Activated B cell treated with CpG ODN at 0.5 μM for 24 hours (primary cell): Measurements from ENCODE around the gene VPS13D. TPM values are rescaled to one million over a fixed set of nuclear protein-coding genes. Genes with fewer than 3 reads are reported as not detected.

Source experiments
- ATAC-seq: fragments of 200-7000 bp; cut with Tn5 transposase; one replicate; pipeline ENCODE4 v1.10.0; 2021; ENCODE audit warnings: low read depth, mild to moderate bottlenecking, moderate library complexity
- CTCF ChIA-PET: fragments of 350-600 bp; sonication (Branson Sonifier 250); formaldehyde crosslinking; loops from one replicate; lab custom pipeline; 2021; ENCODE audit warnings: antibody characterized with exemption; lab: Charles Lee
- POLR2A ChIA-PET: fragments of 350-600 bp; sonication (Branson Sonifier 250); formaldehyde crosslinking; loops from one replicate; lab custom pipeline; 2021; ENCODE audit warnings: antibody characterized with exemption; lab: Charles Lee
- DNase-seq: peaks from one replicate; pipeline ENCODE4 v3.0.0; 2022
- H3K27ac Mint-ChIP-seq: one replicate; pipeline ENCODE4 v1.8.0; 2020; ENCODE audit warnings: mixed read lengths
- H3K27me3 Mint-ChIP-seq: one replicate; pipeline ENCODE4 v1.8.0; 2021; ENCODE audit warnings: mixed read lengths
- H3K36me3 Mint-ChIP-seq: one replicate; pipeline ENCODE4 v1.8.0; 2021; ENCODE audit warnings: low read depth, mixed read lengths
- H3K4me1 Mint-ChIP-seq: one replicate; pipeline ENCODE4 v1.8.0; 2021; ENCODE audit warnings: mixed read lengths
- H3K4me3 Mint-ChIP-seq: one replicate; pipeline ENCODE4 v1.8.0; 2020; ENCODE audit warnings: mild to moderate bottlenecking, mixed read lengths
- H3K9me3 Mint-ChIP-seq: one replicate; pipeline ENCODE4 v1.8.0; 2020; ENCODE audit warnings: mixed read lengths
- CTCF ChIP-seq: fragments of 200-600 bp; IDR thresholded peaks from one replicate; pipeline ENCODE4 v1.8.0; 2022; ENCODE audit warnings: antibody characterized with exemption, mild to moderate bottlenecking
- intact Hi-C: fragments of 100-400 bp; cut with micrococcal nuclease; formaldehyde crosslinking; loops from one replicate; pipeline ENCODE4 v1.15.1; 2024
- total RNA-seq: library from RNA; stranded (reverse); gene quantifications from 2 replicates; pipeline ENCODE4 v1.2.3, GENCODE V29; 2022

VPS13D gene
- total RNA-seq, 1 donor from 2014 or later: 64.5 TPM

- peaks cover under 1% of the 10 kb centered on the region for H3K9me3 Mint-ChIP-seq
- CTCF ChIA-PET: no interaction called here
- no peak overlapping the region for H3K27ac Mint-ChIP-seq
- intact Hi-C loops: no loop called here
- no peak for TF ChIP-seq CTCF
- no peaks in the 10 kb centered on the region for H3K4me1 Mint-ChIP-seq
- no peaks in the 10 kb centered on the region for H3K36me3 Mint-ChIP-seq
- ATAC-seq (no peak), DNase-seq (no peak)
- H3K4me3 Mint-ChIP-seq: no peak overlapping the region
- no peaks in the 10 kb centered on the region for H3K27me3 Mint-ChIP-seq
- POLR2A ChIA-PET: no interaction called here
Measured at GRCh38 chr1:12556957-12557935, 327.4 kb downstream of the VPS13D start.

- intact Hi-C loops: no loop called here
- no peaks in the 10 kb centered on the region for H3K36me3 Mint-ChIP-seq
- no peak overlapping the region for H3K4me3 Mint-ChIP-seq
- TF ChIP-seq CTCF: no peak
- peaks cover 3% of the 10 kb centered on the region for H3K27me3 Mint-ChIP-seq
- DNase-seq: no peak
- H3K4me1 Mint-ChIP-seq: no peaks in the 10 kb centered on the region
- POLR2A ChIA-PET: no interaction called here
- ATAC-seq: no peak
- H3K9me3 Mint-ChIP-seq: peaks cover 18% of the 10 kb centered on the region
- CTCF ChIA-PET: no interaction called here
- H3K27ac Mint-ChIP-seq: no peak overlapping the region
Measured at GRCh38 chr1:12561121-12561520, 331.3 kb downstream of the VPS13D start.

Other genes starting within 250 kb of the VPS13D start
- gene MFN2, start 249.6 kb upstream of the VPS13D start, total RNA-seq: 46.5 and 54.1 TPM in 2 replicates
- gene MIIP, start 210.5 kb upstream of the VPS13D start, total RNA-seq: 72.1 and 74.2 TPM in 2 replicates
- gene TNFRSF8, start 166.7 kb upstream of the VPS13D start, total RNA-seq: 2.2 and 2.7 TPM in 2 replicates
- gene TNFRSF1B, start 63.0 kb upstream of the VPS13D start, total RNA-seq: 89.0 and 98.6 TPM in 2 replicates